ENCODE results near the gene SMIM35.

SMIM35 gene

GRCh38 chr11:118126082-118126838 is 39.5 kb upstream of the SMIM35 start:
- H3K27ac ChIP-seq (ENCODE audit: low read length), result no peak overlapping the region
- H3K4me1 ChIP-seq (ENCODE audit: control insufficient read depth in 1 of 2, insufficient read depth in 2 of 2, low read length in 2 of 2), result peaks cover 0 to 7% of the 10 kb centered on the region in 2 donors
- no peak overlapping the region for H3K4me3 ChIP-seq (ENCODE audit: low read depth in 1 of 2, low read length in 2 of 2)
- H3K36me3 ChIP-seq (ENCODE audit: control insufficient read depth in 1 of 2, insufficient read depth in 2 of 2, low read length in 2 of 2), result no peaks in the 10 kb centered on the region
- no peaks in the 10 kb centered on the region for H3K9me3 ChIP-seq (ENCODE audit: control insufficient read depth in 1 of 2, low read length in 2 of 2)
- H3K27me3 ChIP-seq (ENCODE audit: low read depth, low read length), result peaks cover 5% of the 10 kb centered on the region

- H3K4me3 ChIP-seq (ENCODE audit: low read depth in 1 of 2, low read length in 2 of 2), result no peak overlapping the region
Observed at GRCh38 chr11:118124929-118125535, 38.3 kb upstream of the SMIM35 start.

DNA sequence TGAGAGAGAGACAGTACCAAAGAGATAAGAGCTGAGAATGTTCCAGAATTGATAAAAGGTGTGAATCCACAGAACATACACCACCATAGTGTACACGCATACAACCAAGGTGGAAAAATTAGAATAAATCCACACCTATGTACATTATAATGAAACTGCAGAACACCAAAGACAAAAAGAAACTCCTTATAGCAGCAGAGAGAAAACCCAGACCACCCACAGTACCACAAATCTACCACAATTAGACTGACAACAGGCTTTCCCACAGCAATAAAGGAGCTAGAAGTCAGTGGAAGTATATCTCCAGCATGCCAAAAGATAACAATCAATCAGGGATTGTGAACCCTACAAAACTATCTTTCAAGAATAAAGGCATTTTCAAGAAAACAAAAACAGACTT is 34.0 kb upstream of the SMIM35 start:
- no peaks in the 10 kb centered on the region for H3K9me3 ChIP-seq (ENCODE audit: control insufficient read depth in 1 of 2, low read length in 2 of 2)
- no peaks in the 10 kb centered on the region for H3K36me3 ChIP-seq (ENCODE audit: control insufficient read depth in 1 of 2, insufficient read depth in 2 of 2, low read length in 2 of 2)
- no peak overlapping the region for H3K27ac ChIP-seq (ENCODE audit: low read length)
- H3K27me3 ChIP-seq (ENCODE audit: low read depth, low read length), result no peaks in the 10 kb centered on the region
- H3K4me1 ChIP-seq (ENCODE audit: control insufficient read depth in 1 of 2, insufficient read depth in 2 of 2, low read length in 2 of 2), result no peaks in the 10 kb centered on the region
- no peak overlapping the region for H3K4me3 ChIP-seq (ENCODE audit: low read depth in 1 of 2, low read length in 2 of 2)

More at GRCh38 chr11:118124929-118125535, 38.3 kb upstream of the SMIM35 start:
- Histone ChIP-seq H3K9me3 (ENCODE audit: control insufficient read depth in 1 of 2, low read length in 2 of 2) (no peaks in the 10 kb centered on the region), H3K27ac (ENCODE audit: low read length) (no peak overlapping the region), H3K36me3 (ENCODE audit: control insufficient read depth in 1 of 2, insufficient read depth in 2 of 2, low read length in 2 of 2) (no peaks in the 10 kb centered on the region), H3K4me1 (ENCODE audit: control insufficient read depth in 1 of 2, insufficient read depth in 2 of 2, low read length in 2 of 2) (peaks cover 0 to 7% of the 10 kb centered on the region in 2 donors), H3K27me3 (ENCODE audit: low read depth, low read length) (no peaks in the 10 kb centered on the region)

GRCh38 chr11:118117790-118118601 is 31.2 kb upstream of the SMIM35 start:
- Histone ChIP-seq H3K4me3 (ENCODE audit: low read depth in 1 of 2, low read length in 2 of 2) (no peak overlapping the region), H3K27me3 (ENCODE audit: low read depth, low read length) (no peaks in the 10 kb centered on the region), H3K9me3 (ENCODE audit: control insufficient read depth in 1 of 2, low read length in 2 of 2) (no peaks in the 10 kb centered on the region), H3K36me3 (ENCODE audit: control insufficient read depth in 1 of 2, insufficient read depth in 2 of 2, low read length in 2 of 2) (no peaks in the 10 kb centered on the region), H3K4me1 (ENCODE audit: control insufficient read depth in 1 of 2, insufficient read depth in 2 of 2, low read length in 2 of 2) (no peaks in the 10 kb centered on the region), H3K27ac (ENCODE audit: low read length) (no peak overlapping the region)

- Histone ChIP-seq H3K27me3 (ENCODE audit: low read depth, low read length) (no peaks in the 10 kb centered on the region), H3K4me1 (ENCODE audit: control insufficient read depth in 1 of 2, insufficient read depth in 2 of 2, low read length in 2 of 2) (no peaks in the 10 kb centered on the region), H3K9me3 (ENCODE audit: control insufficient read depth in 1 of 2, low read length in 2 of 2) (no peaks in the 10 kb centered on the region), H3K36me3 (ENCODE audit: control insufficient read depth in 1 of 2, insufficient read depth in 2 of 2, low read length in 2 of 2) (no peaks in the 10 kb centered on the region), H3K27ac (ENCODE audit: low read length) (no peak overlapping the region), H3K4me3 (ENCODE audit: low read depth in 1 of 2, low read length in 2 of 2) (no peak overlapping the region)
Observed at GRCh38 chr11:118115048-118115447, 28.3 kb upstream of the SMIM35 start.

DNA sequence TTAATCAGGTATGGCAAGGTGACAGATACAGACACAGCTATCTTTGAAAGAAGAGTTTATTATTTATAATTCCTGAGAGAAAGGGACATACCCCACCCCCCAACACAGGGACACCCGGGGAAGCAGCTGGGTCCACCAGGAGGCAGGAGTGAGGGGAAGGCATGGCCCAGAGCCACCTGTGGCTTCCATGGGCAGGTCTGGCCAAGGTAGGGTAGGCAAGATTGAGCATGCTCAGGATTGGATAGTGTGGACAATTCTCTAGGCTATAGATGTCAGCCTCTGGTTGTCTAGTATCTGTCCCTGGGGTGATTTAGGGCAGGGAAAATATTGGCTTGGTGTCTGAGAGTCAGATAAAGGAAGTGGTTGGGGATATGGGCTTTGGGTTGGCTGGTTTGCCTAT is 27.5 kb upstream of the SMIM35 start:
- Histone ChIP-seq H3K4me3 (ENCODE audit: low read depth in 1 of 2, low read length in 2 of 2) (no peak overlapping the region), H3K36me3 (ENCODE audit: control insufficient read depth in 1 of 2, insufficient read depth in 2 of 2, low read length in 2 of 2) (no peaks in the 10 kb centered on the region), H3K27ac (ENCODE audit: low read length) (no peak overlapping the region), H3K9me3 (ENCODE audit: control insufficient read depth in 1 of 2, low read length in 2 of 2) (no peaks in the 10 kb centered on the region), H3K4me1 (ENCODE audit: control insufficient read depth in 1 of 2, insufficient read depth in 2 of 2, low read length in 2 of 2) (no peaks in the 10 kb centered on the region), H3K27me3 (ENCODE audit: low read depth, low read length) (no peaks in the 10 kb centered on the region)

DNA sequence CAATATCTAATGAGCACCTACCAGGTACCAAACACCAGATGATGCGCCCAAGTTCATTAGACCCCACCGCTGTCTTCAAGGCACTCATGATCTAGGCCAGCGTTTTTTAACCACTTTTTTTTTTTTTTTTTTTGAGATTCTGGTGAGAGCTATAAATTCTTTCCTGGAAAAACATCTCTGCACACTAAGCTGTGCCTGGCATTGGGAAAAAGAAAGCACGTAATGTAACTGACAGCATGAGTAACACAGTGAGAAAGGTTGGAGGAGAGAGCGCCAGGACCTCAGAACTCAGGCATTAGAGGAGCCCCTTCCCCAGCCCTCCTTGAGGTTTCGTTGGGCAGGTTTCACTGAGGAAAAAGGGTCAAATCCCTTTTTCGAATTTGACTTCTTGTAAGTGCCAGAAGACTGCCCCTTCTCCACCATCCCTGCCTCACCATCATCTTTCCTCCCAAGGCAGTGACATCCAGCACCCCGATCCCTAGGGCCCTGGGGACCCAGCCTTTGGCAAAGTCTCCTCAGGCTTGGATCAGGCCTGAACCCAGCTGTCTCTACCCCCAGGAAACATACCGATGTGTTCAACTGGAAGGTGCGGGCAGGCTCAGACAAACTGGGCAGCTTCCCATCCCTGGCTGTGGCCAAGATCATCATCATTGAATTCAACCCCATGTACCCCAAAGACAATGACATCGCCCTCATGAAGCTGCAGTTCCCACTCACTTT is 26.1 kb upstream of the SMIM35 start:
- no peak overlapping the region for H3K4me3 ChIP-seq (ENCODE audit: low read depth in 1 of 2, low read length in 2 of 2)
- no peaks in the 10 kb centered on the region for H3K27me3 ChIP-seq (ENCODE audit: low read depth, low read length)
- H3K9me3 ChIP-seq (ENCODE audit: control insufficient read depth in 1 of 2, low read length in 2 of 2), result no peaks in the 10 kb centered on the region
- H3K36me3 ChIP-seq (ENCODE audit: control insufficient read depth in 1 of 2, insufficient read depth in 2 of 2, low read length in 2 of 2), result no peaks in the 10 kb centered on the region
- H3K27ac ChIP-seq (ENCODE audit: low read length), result no peak overlapping the region
- no peaks in the 10 kb centered on the region for H3K4me1 ChIP-seq (ENCODE audit: control insufficient read depth in 1 of 2, insufficient read depth in 2 of 2, low read length in 2 of 2)

DNA sequence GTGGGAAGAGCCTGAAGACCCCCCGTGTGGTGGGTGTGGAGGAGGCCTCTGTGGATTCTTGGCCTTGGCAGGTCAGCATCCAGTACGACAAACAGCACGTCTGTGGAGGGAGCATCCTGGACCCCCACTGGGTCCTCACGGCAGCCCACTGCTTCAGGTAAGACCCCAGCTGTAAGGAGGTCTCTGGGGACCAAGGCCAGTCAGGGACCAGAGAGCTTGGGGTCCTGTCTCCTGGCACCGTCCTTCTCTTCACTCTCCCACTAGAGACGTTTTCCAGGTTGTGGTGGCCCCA is 24.9 kb upstream of the SMIM35 start:
- H3K4me1 ChIP-seq (ENCODE audit: control insufficient read depth in 1 of 2, insufficient read depth in 2 of 2, low read length in 2 of 2), result no peaks in the 10 kb centered on the region
- no peaks in the 10 kb centered on the region for H3K36me3 ChIP-seq (ENCODE audit: control insufficient read depth in 1 of 2, insufficient read depth in 2 of 2, low read length in 2 of 2)
- no peaks in the 10 kb centered on the region for H3K27me3 ChIP-seq (ENCODE audit: low read depth, low read length)
- H3K9me3 ChIP-seq (ENCODE audit: control insufficient read depth in 1 of 2, low read length in 2 of 2), result no peaks in the 10 kb centered on the region
- no peak overlapping the region for H3K27ac ChIP-seq (ENCODE audit: low read length)
- no peak overlapping the region for H3K4me3 ChIP-seq (ENCODE audit: low read depth in 1 of 2, low read length in 2 of 2)

DNA sequence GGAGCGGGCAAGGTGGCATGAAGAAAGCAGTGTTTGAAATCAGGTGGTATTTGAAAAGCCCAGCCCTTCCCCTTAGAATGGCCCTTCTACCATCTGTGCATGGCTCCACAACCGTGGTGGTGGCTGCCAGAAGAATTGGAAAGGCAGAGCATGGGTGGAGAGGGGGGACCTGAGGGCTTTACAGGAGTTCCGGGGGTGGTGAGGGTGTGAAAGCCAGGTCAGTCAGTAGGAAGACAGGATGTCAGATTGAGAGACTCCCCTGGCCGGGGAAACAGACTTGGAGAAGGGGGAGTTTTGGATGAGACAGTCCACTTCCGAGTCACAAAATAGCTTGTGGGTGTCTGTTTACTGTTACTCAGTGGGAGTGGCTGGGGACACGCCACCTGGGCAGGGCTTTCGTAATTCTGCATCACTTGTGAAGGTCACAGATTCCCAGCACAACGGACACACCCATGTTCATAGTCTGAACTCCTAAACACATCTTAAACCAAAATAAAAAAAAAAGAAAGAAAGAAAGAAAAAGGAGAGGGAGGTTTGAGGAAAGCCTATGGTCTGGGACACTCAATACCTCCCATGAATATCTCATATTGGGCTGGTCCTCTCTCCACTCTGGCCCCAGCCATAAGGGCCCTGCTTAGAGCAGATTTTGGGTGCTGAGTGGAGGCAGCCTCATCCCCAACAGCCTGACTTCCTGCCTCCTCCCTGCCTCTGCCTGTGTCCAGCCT is 24.4 kb upstream of the SMIM35 start:
- Histone ChIP-seq H3K27ac (ENCODE audit: low read length) (no peak overlapping the region), H3K9me3 (ENCODE audit: control insufficient read depth in 1 of 2, low read length in 2 of 2) (no peaks in the 10 kb centered on the region), H3K36me3 (ENCODE audit: control insufficient read depth in 1 of 2, insufficient read depth in 2 of 2, low read length in 2 of 2) (no peaks in the 10 kb centered on the region), H3K27me3 (ENCODE audit: low read depth, low read length) (no peaks in the 10 kb centered on the region), H3K4me3 (ENCODE audit: low read depth in 1 of 2, low read length in 2 of 2) (no peak overlapping the region), H3K4me1 (ENCODE audit: control insufficient read depth in 1 of 2, insufficient read depth in 2 of 2, low read length in 2 of 2) (no peaks in the 10 kb centered on the region)

DNA sequence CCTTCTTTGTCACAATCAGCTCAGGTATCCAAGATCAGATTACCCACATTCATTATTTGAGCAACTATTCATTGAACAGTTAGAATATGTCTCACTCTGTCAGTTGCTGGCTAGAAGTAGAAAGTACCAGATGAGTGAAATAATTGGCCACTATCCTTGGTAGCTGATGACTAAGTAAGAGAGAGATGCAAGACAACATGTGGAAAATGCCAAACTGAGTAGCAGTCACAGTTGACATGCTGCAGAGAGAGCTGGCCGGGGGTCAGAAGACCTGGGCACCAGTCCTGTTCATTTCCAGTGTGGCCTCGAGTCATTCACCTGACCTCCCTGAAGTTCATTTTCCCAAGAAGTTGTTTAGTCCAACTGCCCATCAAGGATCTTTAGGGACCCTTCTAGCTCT is 22.5 kb upstream of the SMIM35 start:
- Histone ChIP-seq H3K27ac (ENCODE audit: low read length) (no peak overlapping the region), H3K36me3 (ENCODE audit: control insufficient read depth in 1 of 2, insufficient read depth in 2 of 2, low read length in 2 of 2) (no peaks in the 10 kb centered on the region), H3K27me3 (ENCODE audit: low read depth, low read length) (no peaks in the 10 kb centered on the region), H3K4me3 (ENCODE audit: low read depth in 1 of 2, low read length in 2 of 2) (no peak overlapping the region), H3K4me1 (ENCODE audit: control insufficient read depth in 1 of 2, insufficient read depth in 2 of 2, low read length in 2 of 2) (no peaks in the 10 kb centered on the region), H3K9me3 (ENCODE audit: control insufficient read depth in 1 of 2, low read length in 2 of 2) (no peaks in the 10 kb centered on the region)

- no peaks in the 10 kb centered on the region for H3K9me3 ChIP-seq (ENCODE audit: control insufficient read depth in 1 of 2, low read length in 2 of 2)
- H3K4me1 ChIP-seq (ENCODE audit: control insufficient read depth in 1 of 2, insufficient read depth in 2 of 2, low read length in 2 of 2), result no peaks in the 10 kb centered on the region
- H3K27me3 ChIP-seq (ENCODE audit: low read depth, low read length), result no peaks in the 10 kb centered on the region
- no peak overlapping the region for H3K27ac ChIP-seq (ENCODE audit: low read length)
- no peak overlapping the region for H3K4me3 ChIP-seq (ENCODE audit: low read depth in 1 of 2, low read length in 2 of 2)
- H3K36me3 ChIP-seq (ENCODE audit: control insufficient read depth in 1 of 2, insufficient read depth in 2 of 2, low read length in 2 of 2), result no peaks in the 10 kb centered on the region
Observed at GRCh38 chr11:118108513-118108912, 21.8 kb upstream of the SMIM35 start.
